H9 (cell line): ENCODE data around the gene COLEC12. TPM values are rescaled to one million over a fixed set of nuclear protein-coding genes. Genes with fewer than 3 reads are reported as not detected.

Source experiments
- DNase-seq: peaks from one replicate; pipeline ENCODE4 v3.0.0-alpha.2; 2017
- H2AFZ ChIP-seq: one replicate; pipeline ENCODE4 v1.6.1; 2013; ENCODE audit warnings: mild to moderate bottlenecking, low read length, control low read depth, moderate library complexity
- H2AK5ac ChIP-seq: 2 replicates; pipeline ENCODE4 v1.6.1; 2013; ENCODE audit warnings: low read length, control low read depth, mixed read lengths; ENCODE audit not compliant: insufficient read length
- H2BK120ac ChIP-seq: one replicate; pipeline ENCODE4 v1.6.1; 2013; ENCODE audit warnings: low read depth, mild to moderate bottlenecking, low read length, control low read depth, inconsistent platforms; ENCODE audit not compliant: poor library complexity, severe bottlenecking
- H2BK12ac ChIP-seq: 2 replicates; pipeline ENCODE4 v1.6.1; 2013; ENCODE audit warnings: low read length, control low read depth, mixed read lengths, low read depth; ENCODE audit not compliant: insufficient read length
- H2BK15ac ChIP-seq: 2 replicates; pipeline ENCODE4 v1.6.1; 2013; ENCODE audit warnings: low read depth, low read length, control low read depth
- H2BK20ac ChIP-seq: one replicate; pipeline ENCODE4 v1.6.1; 2013; ENCODE audit warnings: low read depth, mild to moderate bottlenecking, low read length, control low read depth, inconsistent platforms; ENCODE audit not compliant: poor library complexity, severe bottlenecking
- H2BK5ac ChIP-seq: 2 replicates; pipeline ENCODE4 v1.6.1; 2013; ENCODE audit warnings: low read length, control low read depth, mixed read lengths; ENCODE audit not compliant: insufficient read length
- H3K14ac ChIP-seq: 2 replicates; pipeline ENCODE4 v1.6.1; 2013; ENCODE audit warnings: low read length, control low read depth; ENCODE audit not compliant: insufficient read depth
- H3K18ac ChIP-seq: 2 replicates; pipeline ENCODE4 v1.6.1; 2013; ENCODE audit warnings: low read depth, mild to moderate bottlenecking, mixed read lengths, low read length, control low read depth; ENCODE audit not compliant: insufficient read length
- H3K23ac ChIP-seq: 2 replicates; pipeline ENCODE4 v1.6.1; 2013; ENCODE audit warnings: low read length, control low read depth, mixed read lengths, low read depth; ENCODE audit not compliant: insufficient read length
- H3K23me2 ChIP-seq: 2 replicates; pipeline ENCODE4 v1.6.1; 2013; ENCODE audit warnings: low read depth, mild to moderate bottlenecking, mixed read lengths, low read length, control low read depth; ENCODE audit not compliant: insufficient read length, poor library complexity, severe bottlenecking
- H3K27ac ChIP-seq: 2 replicates; pipeline ENCODE4 v1.5.1; 2013; ENCODE audit warnings: low read length, control low read depth, mixed read lengths, low read depth; ENCODE audit not compliant: insufficient read length
- H3K27me3 ChIP-seq: 2 replicates; pipeline ENCODE4 v1.6.1; 2013; ENCODE audit warnings: low read length, control low read depth, inconsistent platforms; ENCODE audit not compliant: insufficient read depth
- H3K4ac ChIP-seq: 2 replicates; pipeline ENCODE4 v1.6.1; 2013; ENCODE audit warnings: low read depth, mild to moderate bottlenecking, control low read depth, inconsistent platforms, low read length, moderate library complexity
- H3K4me1 ChIP-seq: 2 replicates; pipeline ENCODE4 v1.6.1; 2013; ENCODE audit warnings: low read length, control low read depth, inconsistent platforms; ENCODE audit not compliant: insufficient read depth
- H3K4me2 ChIP-seq: 2 replicates; pipeline ENCODE4 v1.6.1; 2013; ENCODE audit warnings: low read length, control low read depth, mixed read lengths; ENCODE audit not compliant: insufficient read length, insufficient read depth
- H3K56ac ChIP-seq: 2 replicates; pipeline ENCODE4 v1.6.1; 2013; ENCODE audit warnings: low read depth, mild to moderate bottlenecking, mixed read lengths, low read length, control low read depth; ENCODE audit not compliant: insufficient read length
- H3K79me1 ChIP-seq: 2 replicates; pipeline ENCODE4 v1.6.1; 2013; ENCODE audit warnings: low read depth, mild to moderate bottlenecking, moderate library complexity, low read length, control low read depth, inconsistent platforms; ENCODE audit not compliant: insufficient read depth, poor library complexity, severe bottlenecking
- H3K79me2 ChIP-seq: 2 replicates; pipeline ENCODE4 v1.6.1; 2013; ENCODE audit warnings: low read length, control low read depth, inconsistent platforms; ENCODE audit not compliant: insufficient read depth
- H3K9ac ChIP-seq: 2 replicates; pipeline ENCODE4 v1.6.1; 2013; ENCODE audit warnings: low read length, control low read depth, mixed read lengths; ENCODE audit not compliant: insufficient read length; ENCODE audit errors: extremely low read depth
- H3K9me3 ChIP-seq: one replicate; pipeline ENCODE4 v1.6.1; 2013; ENCODE audit warnings: low read depth, low read length, inconsistent platforms; ENCODE audit not compliant: control insufficient read depth
- H3T11ph ChIP-seq: one replicate; pipeline ENCODE4 v1.6.1; 2013; ENCODE audit warnings: mild to moderate bottlenecking, low read length, control low read depth, inconsistent platforms
- H4K20me1 ChIP-seq: one replicate; pipeline ENCODE4 v1.6.1; 2013; ENCODE audit not compliant: control insufficient read depth, insufficient read length, insufficient read depth
- H4K5ac ChIP-seq: 2 replicates; pipeline ENCODE4 v1.6.1; 2013; ENCODE audit warnings: low read depth, mild to moderate bottlenecking, mixed read lengths, low read length, control low read depth; ENCODE audit not compliant: insufficient read length
- H4K8ac ChIP-seq: replicated peaks from 2 replicates; pipeline ENCODE4 v1.6.1; 2013; ENCODE audit warnings: low read length, control low read depth, mixed read lengths, low read depth; ENCODE audit not compliant: insufficient read length
- H4K91ac ChIP-seq: 2 replicates; pipeline ENCODE4 v1.6.1; 2013; ENCODE audit warnings: low read depth, mild to moderate bottlenecking, moderate library complexity, mixed read lengths, low read length, control low read depth; ENCODE audit not compliant: insufficient read length
- H3K27ac Mint-ChIP-seq, 3 experiments: 2 replicates in 2 of 3; 3 replicates in 1 of 3; pipeline ENCODE4 v1.8.0; 2020 to 2021; ENCODE audit warnings: mixed read lengths in 3 of 3, mild to moderate bottlenecking in 1 of 3, moderate library complexity in 1 of 3
- H3K27me3 Mint-ChIP-seq: 2 replicates; pipeline ENCODE4 v1.8.0; 2021; ENCODE audit warnings: low read depth, mild to moderate bottlenecking, moderate library complexity, mixed read lengths
- H3K36me3 Mint-ChIP-seq, 3 experiments: 2 replicates in 2 of 3; 3 replicates in 1 of 3; pipeline ENCODE4 v1.8.0; 2020 to 2021; ENCODE audit warnings: low read depth in 3 of 3, mixed read lengths in 3 of 3; ENCODE audit not compliant: insufficient read depth in 1 of 3
- H3K4me1 Mint-ChIP-seq, 2 experiments: 2 replicates each; pipeline ENCODE4 v1.8.0; 2020; ENCODE audit warnings: mixed read lengths in 2 of 2
- H3K4me3 Mint-ChIP-seq, 2 experiments: 2 replicates in 1 of 2; 3 replicates in 1 of 2; pipeline ENCODE4 v1.8.0; 2020 to 2021; ENCODE audit warnings: mild to moderate bottlenecking in 2 of 2, mixed read lengths in 2 of 2, moderate library complexity in 1 of 2
- H3K9me3 Mint-ChIP-seq, 2 experiments: 2 replicates in 1 of 2; 3 replicates in 1 of 2; pipeline ENCODE4 v1.8.0; 2020; ENCODE audit warnings: mild to moderate bottlenecking in 2 of 2, mixed read lengths in 2 of 2, moderate library complexity in 1 of 2
- WGBS: extraction: QIAGEN DNeasy Blood & Tissue Kit; methylation state at CpG from one replicate; pipeline ENCODE4 v1.1.7; 2013; ENCODE audit warnings: missing lambda C conversion rate, low lambda C conversion rate, mixed read lengths; ENCODE audit not compliant: insufficient read length; ENCODE audit errors: extremely low coverage; 5-methylcytosine and 5-hydroxymethylcytosine counted together
- total RNA-seq: library from RNA; stranded (reverse); gene quantifications from 2 replicates; pipeline ENCODE4 v1.2.1, GENCODE V29; 2021
- TF ChIP-seq, protein P1 (sequence below): fragments of 200-600 bp; sonication (generic); conservative IDR thresholded peaks from 3 replicates; pipeline ENCODE4 v1.8.0; 2021; ENCODE audit warnings: antibody characterized with exemption, mild to moderate bottlenecking

COLEC12 gene
- total RNA-seq, 1 experiment from 2014 or later = 0.70 TPM

DNA sequence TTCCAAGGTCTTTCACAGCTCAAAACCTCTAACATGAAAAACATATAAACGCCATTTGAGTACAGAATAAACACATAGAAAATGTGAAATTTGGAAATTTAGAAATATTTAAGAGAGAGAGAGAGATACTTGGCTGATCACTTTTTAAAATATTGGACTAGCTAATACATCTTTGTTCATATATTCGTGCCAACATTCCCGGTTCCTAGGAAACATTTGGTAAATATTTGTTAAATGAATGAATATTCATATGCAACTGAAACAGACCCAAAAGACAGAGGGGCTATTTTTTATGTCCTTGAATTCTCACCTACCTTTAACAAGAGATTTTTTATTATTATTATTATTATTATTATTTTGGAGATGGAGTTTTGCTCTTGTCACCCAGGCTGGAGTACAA, 8.3 kb upstream of the COLEC12 start:
- Histone ChIP-seq H3K4me2 (no peak overlapping the region), H2BK20ac (no peak overlapping the region), H3K14ac (no peak overlapping the region), H2AK5ac (no peak overlapping the region), H3K56ac (no peak overlapping the region), H3K23me2 (no peaks in the 10 kb centered on the region), H4K8ac (no peak overlapping the region), H4K5ac (no peak overlapping the region), H2BK120ac (no peak overlapping the region), H3K23ac (no peak overlapping the region), H3K4me1 (no peaks in the 10 kb centered on the region), H2BK15ac (no peak overlapping the region), H3K27ac (no peak overlapping the region), H4K20me1 (no peaks in the 10 kb centered on the region), H3K27me3 (no peaks in the 10 kb centered on the region; the same call in 1 of the 2 replicates), H3K79me2 (no peaks in the 10 kb centered on the region), H3T11ph (no peak overlapping the region), H2BK5ac (no peak overlapping the region), H3K18ac (no peak overlapping the region), H3K9me3 (no peaks in the 10 kb centered on the region), H3K79me1 (no peaks in the 10 kb centered on the region), H2AFZ (no peak overlapping the region), H3K4ac (no peak overlapping the region), H4K91ac (no peak overlapping the region), H3K9ac (no peak overlapping the region), H2BK12ac (no peak overlapping the region)
- no CpG with 5 or more reads among the region's 3 CpGs for WGBS
- Mint-ChIP-seq H3K27me3 (peaks cover 24% of the 10 kb centered on the region), H3K4me3 (no peak overlapping the region), H3K9me3 (peaks cover 12% of the 10 kb centered on the region in 2 experiments), H3K36me3 (peaks cover 0 to 10% (median under 1%) of the 10 kb centered on the region in 3 experiments; a peak in 3 of 7 replicates), H3K27ac (no peak overlapping the region), H3K4me1 (peaks cover 4 to 5% of the 10 kb centered on the region in 2 experiments; a peak in 1 of 4 replicates)
- TF ChIP-seq, protein P1, sequence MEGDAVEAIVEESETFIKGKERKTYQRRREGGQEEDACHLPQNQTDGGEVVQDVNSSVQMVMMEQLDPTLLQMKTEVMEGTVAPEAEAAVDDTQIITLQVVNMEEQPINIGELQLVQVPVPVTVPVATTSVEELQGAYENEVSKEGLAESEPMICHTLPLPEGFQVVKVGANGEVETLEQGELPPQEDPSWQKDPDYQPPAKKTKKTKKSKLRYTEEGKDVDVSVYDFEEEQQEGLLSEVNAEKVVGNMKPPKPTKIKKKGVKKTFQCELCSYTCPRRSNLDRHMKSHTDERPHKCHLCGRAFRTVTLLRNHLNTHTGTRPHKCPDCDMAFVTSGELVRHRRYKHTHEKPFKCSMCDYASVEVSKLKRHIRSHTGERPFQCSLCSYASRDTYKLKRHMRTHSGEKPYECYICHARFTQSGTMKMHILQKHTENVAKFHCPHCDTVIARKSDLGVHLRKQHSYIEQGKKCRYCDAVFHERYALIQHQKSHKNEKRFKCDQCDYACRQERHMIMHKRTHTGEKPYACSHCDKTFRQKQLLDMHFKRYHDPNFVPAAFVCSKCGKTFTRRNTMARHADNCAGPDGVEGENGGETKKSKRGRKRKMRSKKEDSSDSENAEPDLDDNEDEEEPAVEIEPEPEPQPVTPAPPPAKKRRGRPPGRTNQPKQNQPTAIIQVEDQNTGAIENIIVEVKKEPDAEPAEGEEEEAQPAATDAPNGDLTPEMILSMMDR = no peak
- no peak for DNase-seq
